HEK293 (cell line): ENCODE data around the gene ARHGAP15.

Experiments used
- GLIS2 ChIP-seq: fragments of 450-650 bp; formaldehyde crosslinking; IDR thresholded peaks from 2 replicates; pipeline ENCODE4 v1.5.1; 2016; ENCODE audit warnings: missing biosample characterization, missing genetic modification characterization
- MZF1 ChIP-seq: fragments of 450-650 bp; formaldehyde crosslinking; IDR thresholded peaks from 2 replicates; pipeline ENCODE4 v1.5.1; 2017; ENCODE audit warnings: missing biosample characterization, missing genetic modification characterization, borderline replicate concordance
- REST ChIP-seq: fragments of 450-650 bp; formaldehyde crosslinking; IDR thresholded peaks from 2 replicates; pipeline ENCODE4 v1.5.1; 2016; ENCODE audit warnings: missing biosample characterization, missing genetic modification characterization
- ZBTB20 ChIP-seq: fragments of 450-650 bp; formaldehyde crosslinking; IDR thresholded peaks from 2 replicates; pipeline ENCODE4 v1.5.1; 2016; ENCODE audit warnings: missing biosample characterization, missing genetic modification characterization
- ZNF146 ChIP-seq: fragments of 450-650 bp; formaldehyde crosslinking; IDR thresholded peaks from 2 replicates; pipeline ENCODE4 v1.5.1; 2016; ENCODE audit warnings: missing biosample characterization, missing genetic modification characterization
- ZNF302 ChIP-seq: fragments of 450-650 bp; formaldehyde crosslinking; IDR thresholded peaks from 2 replicates; pipeline ENCODE4 v1.5.1; 2016; ENCODE audit warnings: missing biosample characterization, missing genetic modification characterization, low read depth
- ZNF518A ChIP-seq: fragments of 450-650 bp; formaldehyde crosslinking; conservative IDR thresholded peaks from 2 replicates; pipeline ENCODE4 v1.5.1; 2016; ENCODE audit warnings: low read depth, missing biosample characterization, missing genetic modification characterization
- ZNF76 ChIP-seq: fragments of 450-650 bp; formaldehyde crosslinking; IDR thresholded peaks from 2 replicates; pipeline ENCODE4; 2016; ENCODE audit warnings: low read depth, missing biosample characterization, missing genetic modification characterization, borderline replicate concordance
- ZNF791 ChIP-seq: fragments of 450-650 bp; formaldehyde crosslinking; IDR thresholded peaks from 2 replicates; pipeline ENCODE4 v1.5.1; 2016; ENCODE audit warnings: missing biosample characterization, missing genetic modification characterization
- TF ChIP-seq, protein P1 (sequence below): fragments of 450-650 bp; formaldehyde crosslinking; IDR thresholded peaks from 2 replicates; pipeline ENCODE4 v1.5.1; 2016; ENCODE audit warnings: missing biosample characterization, missing genetic modification characterization

GRCh38 chr2:143505542-143505941, 376.3 kb downstream of the ARHGAP15 start:
- no peak for TF ChIP-seq ZBTB20 (tag by site-specific recombination)
- TF ChIP-seq, protein P1, sequence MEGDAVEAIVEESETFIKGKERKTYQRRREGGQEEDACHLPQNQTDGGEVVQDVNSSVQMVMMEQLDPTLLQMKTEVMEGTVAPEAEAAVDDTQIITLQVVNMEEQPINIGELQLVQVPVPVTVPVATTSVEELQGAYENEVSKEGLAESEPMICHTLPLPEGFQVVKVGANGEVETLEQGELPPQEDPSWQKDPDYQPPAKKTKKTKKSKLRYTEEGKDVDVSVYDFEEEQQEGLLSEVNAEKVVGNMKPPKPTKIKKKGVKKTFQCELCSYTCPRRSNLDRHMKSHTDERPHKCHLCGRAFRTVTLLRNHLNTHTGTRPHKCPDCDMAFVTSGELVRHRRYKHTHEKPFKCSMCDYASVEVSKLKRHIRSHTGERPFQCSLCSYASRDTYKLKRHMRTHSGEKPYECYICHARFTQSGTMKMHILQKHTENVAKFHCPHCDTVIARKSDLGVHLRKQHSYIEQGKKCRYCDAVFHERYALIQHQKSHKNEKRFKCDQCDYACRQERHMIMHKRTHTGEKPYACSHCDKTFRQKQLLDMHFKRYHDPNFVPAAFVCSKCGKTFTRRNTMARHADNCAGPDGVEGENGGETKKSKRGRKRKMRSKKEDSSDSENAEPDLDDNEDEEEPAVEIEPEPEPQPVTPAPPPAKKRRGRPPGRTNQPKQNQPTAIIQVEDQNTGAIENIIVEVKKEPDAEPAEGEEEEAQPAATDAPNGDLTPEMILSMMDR (tag by site-specific recombination) = no peak
- TF ChIP-seq ZNF518A = no peak
- no peak for TF ChIP-seq ZNF146 (tag by site-specific recombination)
- TF ChIP-seq REST (tag by site-specific recombination) = no peak
- no peak for TF ChIP-seq ZNF302
- TF ChIP-seq ZNF791 (tag by site-specific recombination) = no peak
- no peak for TF ChIP-seq GLIS2
- no peak for TF ChIP-seq ZNF76 (tag by site-specific recombination)
- no peak for TF ChIP-seq MZF1
